Measurements from ENCODE around the gene CTSS.
"Not testable (repeated sequence)": the region's sequence is repeated elsewhere in the genome, so short reads cannot be mapped to it uniquely, and the experiment has no call there.

CTSS gene

DNA sequence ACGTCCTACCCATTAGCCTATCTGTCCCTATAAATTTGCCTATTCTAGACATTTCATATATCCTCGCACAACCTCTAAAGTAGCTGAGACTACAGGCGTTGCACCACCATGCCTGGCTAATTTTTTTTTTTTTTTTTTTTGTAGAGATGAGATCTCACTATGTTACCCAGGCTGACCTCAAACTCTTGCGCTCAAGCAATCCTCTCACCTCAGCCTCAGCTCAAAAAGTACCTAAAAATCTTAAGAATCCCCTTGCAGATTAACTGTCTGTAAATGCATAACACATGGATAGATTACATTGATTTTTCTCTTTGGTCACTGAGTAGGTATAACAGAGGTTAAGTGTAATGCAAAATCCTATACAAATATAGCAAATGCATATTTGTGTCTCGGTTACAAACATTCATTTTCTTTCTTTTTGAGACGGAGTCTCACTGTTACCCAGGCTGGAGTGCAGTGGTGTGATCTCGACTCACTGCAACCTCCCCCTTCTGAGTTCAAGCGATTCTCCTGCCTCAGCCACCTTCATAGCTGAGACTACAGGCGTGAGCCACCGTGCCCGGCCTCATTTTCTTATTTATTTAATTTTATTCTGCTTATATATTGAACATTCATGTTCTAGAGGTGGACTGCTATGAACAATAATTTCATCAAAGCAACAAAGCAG is 47.2 kb downstream of the CTSS start:
- no peak for DNase-seq (ENCODE audit: extremely low read depth, insufficient read length)
- TF ChIP-seq, protein P1, sequence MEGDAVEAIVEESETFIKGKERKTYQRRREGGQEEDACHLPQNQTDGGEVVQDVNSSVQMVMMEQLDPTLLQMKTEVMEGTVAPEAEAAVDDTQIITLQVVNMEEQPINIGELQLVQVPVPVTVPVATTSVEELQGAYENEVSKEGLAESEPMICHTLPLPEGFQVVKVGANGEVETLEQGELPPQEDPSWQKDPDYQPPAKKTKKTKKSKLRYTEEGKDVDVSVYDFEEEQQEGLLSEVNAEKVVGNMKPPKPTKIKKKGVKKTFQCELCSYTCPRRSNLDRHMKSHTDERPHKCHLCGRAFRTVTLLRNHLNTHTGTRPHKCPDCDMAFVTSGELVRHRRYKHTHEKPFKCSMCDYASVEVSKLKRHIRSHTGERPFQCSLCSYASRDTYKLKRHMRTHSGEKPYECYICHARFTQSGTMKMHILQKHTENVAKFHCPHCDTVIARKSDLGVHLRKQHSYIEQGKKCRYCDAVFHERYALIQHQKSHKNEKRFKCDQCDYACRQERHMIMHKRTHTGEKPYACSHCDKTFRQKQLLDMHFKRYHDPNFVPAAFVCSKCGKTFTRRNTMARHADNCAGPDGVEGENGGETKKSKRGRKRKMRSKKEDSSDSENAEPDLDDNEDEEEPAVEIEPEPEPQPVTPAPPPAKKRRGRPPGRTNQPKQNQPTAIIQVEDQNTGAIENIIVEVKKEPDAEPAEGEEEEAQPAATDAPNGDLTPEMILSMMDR (IDR thresholded peaks at IDR 0.05; ENCODE audit: insufficient read depth, low read length, poor library complexity, severe bottlenecking): no peak
- Histone ChIP-seq H3K36me3 (ENCODE audit: control insufficient read depth, insufficient read depth, low read length) (no peaks in the 10 kb centered on the region), H3K4me3 (replicated peaks; ENCODE audit: low read depth, low read length) (no peak overlapping the region), H3K27me3 (replicated peaks; ENCODE audit: control insufficient read depth, insufficient read depth, low read length) (no peaks in the 10 kb centered on the region)

DNA sequence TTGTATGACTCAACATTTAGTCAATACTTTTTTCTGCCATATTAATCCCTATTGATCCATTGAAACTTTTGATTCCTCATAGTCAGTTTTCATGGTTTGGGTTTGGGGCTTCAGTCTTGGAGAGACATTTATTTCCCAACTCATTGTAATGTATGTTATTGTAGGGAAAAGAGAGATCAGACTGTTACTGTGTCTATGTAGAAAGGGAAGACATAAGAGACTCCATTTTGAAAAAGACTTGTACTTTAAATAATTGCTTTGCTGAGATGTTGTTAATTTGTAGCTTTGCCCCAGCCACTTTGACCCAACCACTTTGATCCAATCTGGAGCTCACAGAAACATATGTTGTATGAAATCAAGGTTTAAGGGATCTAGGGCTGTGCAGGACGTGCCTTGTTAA is 56.5 kb downstream of the CTSS start:
- not testable (repeated sequence) for H3K4me3 ChIP-seq (replicated peaks; ENCODE audit: low read depth, low read length); H3K27me3 ChIP-seq (replicated peaks; ENCODE audit: control insufficient read depth, insufficient read depth, low read length); H3K36me3 ChIP-seq (ENCODE audit: control insufficient read depth, insufficient read depth, low read length); DNase-seq (ENCODE audit: extremely low read depth, insufficient read length)

DNA sequence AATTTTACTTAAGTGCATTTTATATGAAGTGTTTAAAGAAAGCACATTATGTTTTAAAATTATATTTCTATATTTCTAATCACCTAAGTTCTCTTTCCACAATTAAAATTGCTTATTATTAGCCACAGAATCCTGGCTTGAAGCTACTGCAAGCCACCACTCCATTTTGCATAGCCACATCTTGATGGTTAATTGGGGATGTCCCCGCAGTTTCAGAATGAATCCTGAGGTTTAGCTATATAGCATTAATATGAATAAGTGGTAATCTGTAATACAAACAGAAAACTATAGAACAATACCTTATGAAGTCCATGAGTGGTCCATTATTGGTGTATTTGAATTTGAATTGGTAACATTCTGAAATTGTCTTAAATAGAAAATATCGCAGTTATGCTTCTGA is 57.0 kb downstream of the CTSS start:
- no peak overlapping the region for H3K4me3 ChIP-seq (replicated peaks; ENCODE audit: low read depth, low read length)
- H3K27me3 ChIP-seq (replicated peaks; ENCODE audit: control insufficient read depth, insufficient read depth, low read length): no peaks in the 10 kb centered on the region
- H3K36me3 ChIP-seq (ENCODE audit: control insufficient read depth, insufficient read depth, low read length): no peaks in the 10 kb centered on the region
- TF ChIP-seq, protein P1 (IDR thresholded peaks at IDR 0.05; ENCODE audit: insufficient read depth, low read length, poor library complexity, severe bottlenecking): no peak
- DNase-seq (ENCODE audit: extremely low read depth, insufficient read length): no peak

DNA sequence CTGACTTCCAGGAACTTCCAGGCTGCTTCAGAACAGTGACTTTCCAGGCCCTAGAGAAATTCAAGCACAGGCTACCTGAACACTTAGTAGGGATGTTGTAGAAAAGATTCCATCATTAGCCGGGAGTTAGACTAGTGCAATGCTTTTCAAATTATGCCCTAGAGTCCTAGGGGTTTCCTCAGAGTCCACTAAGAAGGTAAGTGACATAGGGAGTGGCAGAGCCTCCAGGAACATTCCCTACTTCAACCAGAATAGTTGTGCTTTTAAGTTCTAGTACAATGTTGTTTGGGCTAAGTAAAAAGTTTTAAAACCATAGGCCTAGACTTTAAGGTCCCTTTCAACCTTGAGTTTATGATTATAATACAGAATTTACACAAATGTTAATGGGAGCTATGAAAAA is 59.5 kb downstream of the CTSS start:
- Histone ChIP-seq H3K27me3 (replicated peaks; ENCODE audit: control insufficient read depth, insufficient read depth, low read length) (no peaks in the 10 kb centered on the region), H3K4me3 (replicated peaks; ENCODE audit: low read depth, low read length) (no peak overlapping the region), H3K36me3 (ENCODE audit: control insufficient read depth, insufficient read depth, low read length) (no peaks in the 10 kb centered on the region)
- no peak for DNase-seq (ENCODE audit: extremely low read depth, insufficient read length)
- TF ChIP-seq, protein P1 (IDR thresholded peaks at IDR 0.05; ENCODE audit: insufficient read depth, low read length, poor library complexity, severe bottlenecking): no peak

DNA sequence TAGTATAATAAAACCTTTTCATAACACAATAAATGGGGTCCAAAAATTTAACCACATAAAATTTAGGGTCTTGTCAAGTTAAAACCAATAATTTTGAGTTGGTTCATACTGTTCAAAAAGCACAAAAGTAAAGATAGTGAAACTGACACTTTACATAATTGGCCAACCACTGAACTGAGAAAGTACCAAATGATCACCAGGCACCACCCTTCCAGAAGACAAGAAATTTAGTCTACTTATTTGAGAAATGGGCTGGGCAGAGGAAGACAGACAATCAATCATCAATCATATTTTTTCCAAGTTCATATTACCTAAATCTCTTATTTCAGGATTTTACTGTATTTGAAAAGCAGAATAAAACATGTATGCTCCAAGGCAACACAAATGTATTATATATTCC is 62.2 kb downstream of the CTSS start:
- TF ChIP-seq, protein P1 (IDR thresholded peaks at IDR 0.05; ENCODE audit: insufficient read depth, low read length, poor library complexity, severe bottlenecking): no peak
- no peaks in the 10 kb centered on the region for H3K27me3 ChIP-seq (replicated peaks; ENCODE audit: control insufficient read depth, insufficient read depth, low read length)
- no peak for DNase-seq (ENCODE audit: extremely low read depth, insufficient read length)
- no peaks in the 10 kb centered on the region for H3K36me3 ChIP-seq (ENCODE audit: control insufficient read depth, insufficient read depth, low read length)
- no peak overlapping the region for H3K4me3 ChIP-seq (replicated peaks; ENCODE audit: low read depth, low read length)

DNA sequence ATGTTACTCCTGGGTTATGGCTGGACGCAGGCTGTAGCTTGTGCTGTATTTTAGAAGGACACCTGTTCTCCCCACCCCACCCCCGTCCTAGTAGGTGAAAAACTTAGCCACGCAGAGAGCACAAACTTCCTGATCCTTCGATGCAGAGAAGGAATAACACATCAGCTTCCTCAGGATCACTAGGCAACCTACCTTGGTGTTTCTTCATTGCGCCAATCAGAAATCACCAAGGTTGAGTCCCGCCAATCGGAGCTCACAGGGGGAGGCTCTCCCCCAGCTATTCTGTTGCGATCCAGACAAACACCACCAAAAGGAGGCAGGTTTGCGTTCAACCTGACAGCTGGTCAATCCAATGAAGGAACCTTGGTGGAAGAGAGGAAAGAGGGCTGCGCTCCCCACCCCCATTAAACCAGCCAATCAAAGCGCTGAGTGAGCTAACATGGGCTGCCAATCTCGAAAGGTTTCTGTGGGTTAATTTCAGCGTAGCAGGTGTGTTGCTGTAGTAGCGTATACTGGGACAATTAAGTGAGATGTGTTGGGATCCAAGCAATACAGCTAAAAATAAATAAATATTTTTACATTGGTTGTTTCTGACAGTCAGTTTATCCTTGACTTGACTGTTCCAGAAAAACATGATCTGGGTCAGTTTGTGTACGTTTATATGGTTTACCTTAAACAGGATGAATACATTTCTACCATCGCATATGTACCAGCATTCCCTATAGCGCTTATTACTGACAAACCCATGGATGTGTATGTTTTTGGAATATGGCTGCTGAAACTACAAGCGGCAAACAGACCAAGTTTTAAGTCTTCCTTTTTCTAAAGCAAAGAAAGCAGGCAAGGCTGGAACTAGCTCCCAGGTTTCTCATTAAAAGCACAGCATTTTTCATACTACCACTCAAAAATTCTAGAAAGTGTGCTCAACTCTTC is 68.3 kb downstream of the CTSS start, which contains the start of gene GOLPH3L:
TSS of gene GOLPH3L (minus strand) at position 160 of the 933 bp plus-strand sequence. CDS start 2,316 bp downstream, outside the sequence.
- no peaks in the 10 kb centered on the region for H3K36me3 ChIP-seq (ENCODE audit: control insufficient read depth, insufficient read depth, low read length)
- peak; percentile 84 for DNase-seq (ENCODE audit: extremely low read depth, insufficient read length)
- TF ChIP-seq, protein P1 (IDR thresholded peaks at IDR 0.05; ENCODE audit: insufficient read depth, low read length, poor library complexity, severe bottlenecking): no peak
- no peaks in the 10 kb centered on the region for H3K27me3 ChIP-seq (replicated peaks; ENCODE audit: control insufficient read depth, insufficient read depth, low read length)
- H3K4me3 ChIP-seq (replicated peaks; ENCODE audit: low read depth, low read length): peak within 1 kb of the TSS; percentile 97

All from GM06990 (cell line).